ENCODE results near the gene REXO1. TPM values are rescaled to one million over a fixed set of nuclear protein-coding genes. Genes with fewer than 3 reads are reported as not detected.

Gene REXO1
- total RNA-seq, 4 donors from 2014 or later = 36.0 to 95.0 (median 56.3) TPM

- 20% methylated on average over 43 of the region's 59 CpGs; no CpG with 5 or more reads in 1 of the 2 donors for WGBS, 2 donors (ENCODE audit: low coverage in 1 of 2)
- Histone ChIP-seq H3K9me3 (no peaks in the 10 kb centered on the region), H3K36me3 (no peaks in the 10 kb centered on the region), H3K27me3 (peaks cover 54% of the 10 kb centered on the region), H3K4me1 (peaks cover 0 to 9% (median 3%) of the 10 kb centered on the region in 4 donors), H3K4me3 (peak overlapping the region in 1 of 4 donors; percentile 16), H3K27ac (no peak overlapping the region)
- in situ Hi-C loops (cut with MboI; ENCODE audit: low pct_ligation_motif_present in 1 of 4, low pct_unique_long_range_greater_than_20kb in 1 of 4, low sequenced_read_pairs in 3 of 4) = loop anchor here in 3 of 4 donors (25.0 kb wide), 1 partner anchor 252 kb away; no protein-coding TSS in a partner anchor
- no peak for DNase-seq
- intact Hi-C loops (cut with DNase I; ENCODE audit: low total_unique reads) = loop anchor here (5.0 kb wide), 1 partner anchor 33 kb away; no protein-coding TSS in a partner anchor
- TF ChIP-seq EP300 (IDR thresholded peaks at IDR 0.05; ENCODE audit: low read depth) (no peak), POLR2A (IDR thresholded peaks at IDR 0.05) (no peak), CTCF (IDR thresholded peaks at IDR 0.05) (no peak), POLR2AphosphoS5 (IDR thresholded peaks at IDR 0.05) (no peak)
Observed at GRCh38 chr19:1789261-1790041, 58.8 kb downstream of the REXO1 start.

DNA sequence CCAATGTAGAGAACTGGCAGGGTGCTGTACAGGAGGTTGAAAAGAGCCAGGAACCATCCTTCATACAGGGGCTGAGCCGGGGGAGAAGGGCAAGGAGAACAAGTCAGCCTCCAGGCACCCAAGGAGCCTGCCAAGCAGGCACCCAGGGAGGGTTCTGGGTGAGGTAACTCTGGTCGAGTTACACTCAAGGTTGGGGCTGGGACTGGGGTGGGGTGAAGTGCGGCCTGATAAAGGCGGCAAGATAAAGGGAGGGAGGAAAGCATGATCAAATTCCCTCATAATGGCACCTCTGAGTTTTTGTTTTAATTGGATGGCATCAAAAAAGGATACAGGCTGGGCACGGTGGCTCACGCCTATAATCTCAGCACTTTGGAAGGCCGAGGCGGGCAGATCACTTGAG lies 61.2 kb downstream of the REXO1 start:
- 48 to 70% methylated on average over 2 to 8 of the region's 8 CpGs for WGBS, 2 donors (ENCODE audit: low coverage in 1 of 2)
- Histone ChIP-seq H3K9me3 (peaks cover under 1% of the 10 kb centered on the region in 2 donors), H3K27me3 (peaks cover 74% of the 10 kb centered on the region), H3K36me3 (no peaks in the 10 kb centered on the region), H3K4me1 (peaks cover 0 to 7% (median 3%) of the 10 kb centered on the region in 4 donors), H3K4me3 (no peak overlapping the region), H3K27ac (no peak overlapping the region)
- TF ChIP-seq EP300 (IDR thresholded peaks at IDR 0.05; ENCODE audit: low read depth) (no peak), POLR2AphosphoS5 (IDR thresholded peaks at IDR 0.05) (no peak), POLR2A (IDR thresholded peaks at IDR 0.05) (no peak), CTCF (IDR thresholded peaks at IDR 0.05) (no peak)
- intact Hi-C loops (cut with DNase I; ENCODE audit: low total_unique reads) (loop anchor here (5.0 kb wide), 1 partner anchor 35 kb away; no protein-coding TSS in a partner anchor), in situ Hi-C loops (cut with MboI; ENCODE audit: low pct_ligation_motif_present in 1 of 4, low pct_unique_long_range_greater_than_20kb in 1 of 4, low sequenced_read_pairs in 3 of 4) (loop anchor here in 3 of 4 donors (25.0 kb wide), 1 partner anchor 250 kb away; no protein-coding TSS in a partner anchor)
- DNase-seq = no peak

GRCh38 chr19:1786668-1787067 lies 61.6 kb downstream of the REXO1 start:
- Histone ChIP-seq H3K9me3 (peaks cover 5% of the 10 kb centered on the region in 2 donors), H3K27ac (no peak overlapping the region), H3K4me3 (no peak overlapping the region), H3K4me1 (peaks cover 0 to 7% (median 3%) of the 10 kb centered on the region in 4 donors), H3K27me3 (peaks cover 78% of the 10 kb centered on the region), H3K36me3 (no peaks in the 10 kb centered on the region)
- intact Hi-C loops (cut with DNase I; ENCODE audit: low total_unique reads) (loop anchor here (5.0 kb wide), 1 partner anchor 36 kb away; no protein-coding TSS in a partner anchor), in situ Hi-C loops (cut with MboI; ENCODE audit: low pct_ligation_motif_present in 1 of 4, low pct_unique_long_range_greater_than_20kb in 1 of 4, low sequenced_read_pairs in 3 of 4) (loop anchor here in 3 of 4 donors (25.0 kb wide), 1 partner anchor 249 kb away; no protein-coding TSS in a partner anchor)
- no peak for DNase-seq
- 76% methylated on average over 8 of the region's 8 CpGs; no CpG with 5 or more reads in 1 of the 2 donors for WGBS, 2 donors (ENCODE audit: low coverage in 1 of 2)
- TF ChIP-seq POLR2A (IDR thresholded peaks at IDR 0.05) = no peak
- no peak for TF ChIP-seq POLR2AphosphoS5 (IDR thresholded peaks at IDR 0.05)
- no peak for TF ChIP-seq CTCF (IDR thresholded peaks at IDR 0.05)
- TF ChIP-seq EP300 (IDR thresholded peaks at IDR 0.05; ENCODE audit: low read depth) = no peak

- H3K27ac ChIP-seq = no peak overlapping the region
- peaks cover 0 to 7% (median 3%) of the 10 kb centered on the region in 4 donors for H3K4me1 ChIP-seq
- no peak for TF ChIP-seq POLR2AphosphoS5 (IDR thresholded peaks at IDR 0.05)
- no peak for TF ChIP-seq POLR2A (IDR thresholded peaks at IDR 0.05)
- no peak for TF ChIP-seq EP300 (IDR thresholded peaks at IDR 0.05; ENCODE audit: low read depth)
- TF ChIP-seq CTCF (IDR thresholded peaks at IDR 0.05) = no peak
- 88% methylated on average over 19 of the region's 19 CpGs; no CpG with 5 or more reads in 1 of the 2 donors for WGBS, 2 donors (ENCODE audit: low coverage in 1 of 2)
- H3K27me3 ChIP-seq = peaks cover 92% of the 10 kb centered on the region
- peaks cover 7% of the 10 kb centered on the region in 2 donors for H3K9me3 ChIP-seq
- DNase-seq = no peak
- H3K4me3 ChIP-seq = no peak overlapping the region
- intact Hi-C loops (cut with DNase I; ENCODE audit: low total_unique reads) (loop anchor here (5.0 kb wide), 1 partner anchor 37 kb away; no protein-coding TSS in a partner anchor), in situ Hi-C loops (cut with MboI; ENCODE audit: low pct_ligation_motif_present in 1 of 4, low pct_unique_long_range_greater_than_20kb in 1 of 4, low sequenced_read_pairs in 3 of 4) (loop anchor here in 3 of 4 donors (25.0 kb wide), 1 partner anchor 248 kb away; no protein-coding TSS in a partner anchor)
- no peaks in the 10 kb centered on the region for H3K36me3 ChIP-seq
Observed at GRCh38 chr19:1785310-1785709, 63.0 kb downstream of the REXO1 start.

All from transverse colon (tissue), 4 donors.